ENCODE data around the gene OR2AE1. TPM values are rescaled to one million over a fixed set of nuclear protein-coding genes. Genes with fewer than 3 reads are reported as not detected.
A peak's percentile ranks its signal among the peaks of the same experiment; 100 is the strongest.

The OR2AE1 gene
- total RNA-seq = under 1 TPM; 0.47 to 0.57 TPM

- H3K4me3 Mint-ChIP-seq = no peak within 1 kb of the TSS
- no peak within 1 kb of the TSS for H3K27ac Mint-ChIP-seq
- H3K4me1 Mint-ChIP-seq = peaks cover 3% of the 10 kb centered on the region
- POLR2A ChIA-PET = no interaction called here
- peaks cover 2% of the 10 kb centered on the region for H3K9me3 Mint-ChIP-seq
- ATAC-seq (ENCODE audit: low read depth) (no peak), DNase-seq (no peak)
- peaks cover 2% of the 10 kb centered on the region for H3K36me3 Mint-ChIP-seq
- H3K27me3 Mint-ChIP-seq = no peaks in the 10 kb centered on the region
Measured at GRCh38 chr7:99876933-99877332, at the start of gene OR2AE1. Gene OR2AE1, minus strand, starts transcription at chr7:99877033. Its CDS starts 0 bp downstream, at chr7:99877033.

DNA sequence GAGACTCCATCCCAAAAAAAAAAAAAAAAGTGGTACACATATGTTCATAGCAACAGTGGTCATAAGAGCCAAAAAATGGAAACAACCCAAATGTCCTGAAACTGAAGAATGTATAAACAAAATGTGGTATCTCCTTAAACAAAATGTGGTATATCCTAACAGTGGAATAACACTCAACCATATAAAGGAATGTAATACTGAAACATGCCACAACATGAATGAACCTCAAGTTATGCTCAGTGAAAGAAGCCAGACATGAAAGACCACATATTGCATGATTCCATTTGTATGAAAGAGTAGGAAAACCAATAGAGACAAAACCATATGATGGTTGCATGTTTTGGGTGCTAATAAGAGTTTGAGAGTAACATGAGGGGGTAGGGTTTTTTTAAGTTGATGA is 49.5 kb upstream of the OR2AE1 start:
- ATAC-seq (ENCODE audit: low read depth) (no peak), DNase-seq (no peak)
- H3K4me1 Mint-ChIP-seq = peaks cover 17% of the 10 kb centered on the region
- POLR2A ChIA-PET = no interaction called here
- H3K9me3 Mint-ChIP-seq = no peaks in the 10 kb centered on the region
- peaks cover 9% of the 10 kb centered on the region for H3K36me3 Mint-ChIP-seq
- peaks cover 17% of the 10 kb centered on the region for H3K27me3 Mint-ChIP-seq
- H3K4me3 Mint-ChIP-seq = no peak overlapping the region
- H3K27ac Mint-ChIP-seq = no peak overlapping the region

DNA sequence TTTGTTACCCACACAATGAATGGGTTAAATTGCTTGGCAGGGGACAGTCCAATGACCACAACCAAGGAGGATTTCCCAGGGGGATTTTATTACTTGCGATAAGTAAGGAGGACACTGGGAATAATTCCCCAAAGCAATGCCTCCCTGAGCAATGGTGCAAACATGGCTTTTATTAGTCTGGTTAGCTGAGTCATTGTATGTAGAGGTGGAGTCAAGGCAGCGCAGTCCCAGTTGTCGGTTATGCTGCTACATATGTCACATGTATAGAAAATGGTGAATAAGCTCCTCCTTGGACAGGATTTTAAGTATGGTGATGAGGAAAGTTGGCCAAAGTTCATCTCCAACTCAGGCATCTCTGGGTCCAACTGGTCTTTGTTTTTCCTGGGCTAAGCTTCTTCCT is 46.4 kb upstream of the OR2AE1 start:
- peaks cover 12% of the 10 kb centered on the region for H3K27me3 Mint-ChIP-seq
- DNase-seq (no peak), ATAC-seq (ENCODE audit: low read depth) (no peak)
- no peaks in the 10 kb centered on the region for H3K9me3 Mint-ChIP-seq
- peaks cover 12% of the 10 kb centered on the region for H3K4me1 Mint-ChIP-seq
- peaks cover 17% of the 10 kb centered on the region for H3K36me3 Mint-ChIP-seq
- no peak overlapping the region for H3K27ac Mint-ChIP-seq
- H3K4me3 Mint-ChIP-seq = no peak overlapping the region
- POLR2A ChIA-PET = interaction anchor here (0.9 kb wide), 1 partner anchor 10 kb away, joined by 3 read pairs; no protein-coding TSS in a partner anchor

DNA sequence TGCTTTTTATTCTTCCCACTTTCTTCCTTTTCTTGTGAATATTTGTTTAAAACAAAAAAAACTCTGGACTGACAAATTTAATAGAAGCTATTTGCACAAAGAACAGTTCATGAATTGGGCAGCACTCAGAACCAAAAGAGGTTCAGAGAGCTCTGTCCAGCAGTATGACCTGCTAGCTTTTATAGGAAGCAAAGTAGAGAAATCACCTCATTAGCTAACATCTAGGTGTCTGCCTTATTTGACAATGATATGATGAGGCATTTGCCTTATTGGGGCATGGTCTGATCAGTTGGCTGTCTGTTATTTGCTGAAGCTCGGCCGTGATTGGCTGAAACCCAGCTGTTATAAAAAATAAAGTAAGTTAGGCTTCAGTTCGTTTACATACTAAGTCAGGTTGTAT is 43.3 kb upstream of the OR2AE1 start:
- Mint-ChIP-seq H3K36me3 (peaks cover 28% of the 10 kb centered on the region), H3K27ac (peak overlapping the region; percentile 96), H3K4me1 (peaks cover 36% of the 10 kb centered on the region), H3K4me3 (peak overlapping the region; percentile 97), H3K9me3 (no peaks in the 10 kb centered on the region), H3K27me3 (no peaks in the 10 kb centered on the region)
- DNase-seq (no peak), ATAC-seq (ENCODE audit: low read depth) (no peak)
- POLR2A ChIA-PET = interaction anchor here (0.7 to 2.6 kb wide), 7 partner anchors 16 to 447 kb away, joined by 3 to 16 read pairs (median 4); partner anchors contain the start of genes AP4M1, MBLAC1, MCM7 and ZKSCAN1

- peaks cover 38% of the 10 kb centered on the region for H3K4me1 Mint-ChIP-seq
- POLR2A ChIA-PET = interaction anchor here (0.6 to 2.6 kb wide), 18 partner anchors 9 to 446 kb away, joined by 3 to 16 read pairs (median 4); partner anchors contain the start of genes AP4M1, GJC3, LAMTOR4 and MBLAC1
- peaks cover 31% of the 10 kb centered on the region for H3K36me3 Mint-ChIP-seq
- H3K27ac Mint-ChIP-seq = peak overlapping the region; percentile 96
- no peak for ATAC-seq (ENCODE audit: low read depth)
- DNase-seq = no peak
- no peaks in the 10 kb centered on the region for H3K9me3 Mint-ChIP-seq
- H3K27me3 Mint-ChIP-seq = no peaks in the 10 kb centered on the region
- peak overlapping the region; percentile 97 for H3K4me3 Mint-ChIP-seq
Measured at GRCh38 chr7:99919814-99920112, 42.9 kb upstream of the OR2AE1 start.

GRCh38 chr7:99918959-99919813 is 42.4 kb upstream of the OR2AE1 start, which contains the start of gene TRIM4:
Gene TRIM4, minus strand, starts transcription at chr7:99919530. Its CDS starts 129 bp downstream, at chr7:99919401.
- DNase-seq (peak; percentile 90), ATAC-seq (ENCODE audit: low read depth) (peak; percentile 98)
- H3K4me1 Mint-ChIP-seq = peaks cover 44% of the 10 kb centered on the region

DNA sequence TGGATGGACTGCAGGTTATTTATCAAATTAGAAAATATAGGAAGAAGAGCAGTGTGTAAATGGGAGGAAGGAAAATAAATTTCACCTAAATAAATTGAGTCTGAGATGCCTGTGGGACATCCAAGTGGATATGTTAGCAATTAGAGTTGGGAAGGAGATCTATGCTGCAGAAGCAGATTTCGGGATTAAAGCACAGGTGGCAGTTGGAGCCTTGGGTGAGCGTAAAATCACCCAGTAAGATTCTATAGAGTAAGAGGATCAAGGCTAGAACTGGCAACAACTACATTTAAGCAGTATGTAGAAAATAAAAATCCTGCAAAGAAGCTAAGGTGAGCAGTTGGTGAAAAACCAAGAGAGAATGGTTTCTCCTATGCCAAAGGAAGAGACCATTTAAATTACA is 34.1 kb upstream of the OR2AE1 start:
- no peak for DNase-seq
- peaks cover 30% of the 10 kb centered on the region for H3K36me3 Mint-ChIP-seq
- no peaks in the 10 kb centered on the region for H3K9me3 Mint-ChIP-seq
- H3K4me3 Mint-ChIP-seq = no peak overlapping the region
- ATAC-seq (ENCODE audit: low read depth) = no peak
- POLR2A ChIA-PET = no interaction called here
- H3K27me3 Mint-ChIP-seq = no peaks in the 10 kb centered on the region
- H3K4me1 Mint-ChIP-seq = peaks cover 32% of the 10 kb centered on the region
- H3K27ac Mint-ChIP-seq = no peak overlapping the region

More at GRCh38 chr7:99918959-99919813, 42.4 kb upstream of the OR2AE1 start, which contains the start of gene TRIM4:
- Mint-ChIP-seq H3K9me3 (no peaks in the 10 kb centered on the region), H3K4me3 (peak within 1 kb of the TSS; percentile 97), H3K36me3 (peaks cover 35% of the 10 kb centered on the region), H3K27me3 (no peaks in the 10 kb centered on the region), H3K27ac (peak within 1 kb of the TSS; percentile 96)
- POLR2A ChIA-PET = interaction anchor here (0.6 to 2.6 kb wide), 19 partner anchors 10 to 446 kb away, joined by 3 to 16 read pairs (median 4); partner anchors contain the start of genes AP4M1, COPS6, GJC3 and LAMTOR4

DNA sequence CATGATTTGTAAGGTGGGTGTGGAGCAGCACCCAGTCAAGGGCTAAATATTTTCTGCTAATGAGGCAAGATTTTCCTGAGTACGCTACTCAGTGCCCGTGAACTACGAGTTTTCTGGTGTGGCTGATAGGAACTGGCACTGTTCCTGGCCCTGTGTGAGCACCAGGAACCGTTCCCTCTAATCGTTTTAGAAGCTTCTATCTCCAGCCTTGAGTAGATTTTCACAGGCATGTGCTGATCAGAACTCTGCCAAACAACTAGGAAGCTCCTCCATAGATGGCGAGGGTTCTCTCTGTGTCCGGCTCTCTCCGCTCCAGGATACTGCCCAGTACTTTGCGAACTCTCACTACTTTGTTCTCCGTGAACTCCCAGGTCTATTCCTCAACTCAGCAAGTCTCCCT is 24.7 kb upstream of the OR2AE1 start:
- Mint-ChIP-seq H3K4me3 (no peak overlapping the region), H3K36me3 (peaks cover 47% of the 10 kb centered on the region), H3K27me3 (no peaks in the 10 kb centered on the region), H3K4me1 (peaks cover 6% of the 10 kb centered on the region), H3K27ac (no peak overlapping the region), H3K9me3 (no peaks in the 10 kb centered on the region)
- ATAC-seq (ENCODE audit: low read depth) (no peak), DNase-seq (no peak)
- POLR2A ChIA-PET = no interaction called here

DNA sequence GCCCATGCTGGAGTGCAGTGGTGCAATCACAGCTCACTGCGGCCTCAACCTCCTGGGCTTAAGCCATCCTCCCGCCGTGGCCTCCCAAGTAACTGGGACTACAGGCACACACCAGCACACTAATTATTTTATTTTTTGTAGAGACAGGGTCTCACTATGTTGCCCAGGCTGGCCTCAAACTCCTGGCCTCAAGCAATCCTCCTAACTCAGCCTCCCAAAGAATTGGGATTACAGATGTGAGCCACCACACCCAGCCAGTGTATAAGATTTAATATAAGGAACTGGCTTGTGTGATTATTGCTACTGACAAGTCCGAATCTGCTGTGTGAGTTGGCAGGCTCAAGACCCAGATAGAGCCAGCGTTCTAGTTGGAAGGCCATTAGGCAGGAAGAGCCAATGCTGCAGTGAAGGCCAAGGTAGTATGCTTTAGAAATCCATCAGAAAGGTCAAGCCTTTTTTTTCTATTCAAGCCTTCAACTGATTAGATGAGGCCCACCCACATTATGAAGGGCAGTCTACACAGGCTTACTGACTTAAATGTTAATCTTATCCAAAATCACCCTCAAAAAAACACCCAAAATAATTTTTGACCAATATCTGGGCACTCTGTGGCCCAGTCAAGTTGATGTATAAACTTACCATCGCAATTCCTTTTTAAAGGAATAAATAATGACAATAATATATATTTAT is 23.1 kb upstream of the OR2AE1 start:
- POLR2A ChIA-PET = no interaction called here
- H3K27ac Mint-ChIP-seq = no peak overlapping the region
- no peaks in the 10 kb centered on the region for H3K27me3 Mint-ChIP-seq
- ATAC-seq (ENCODE audit: low read depth) (no peak), DNase-seq (no peak)
- no peaks in the 10 kb centered on the region for H3K9me3 Mint-ChIP-seq
- H3K4me1 Mint-ChIP-seq = peaks cover 6% of the 10 kb centered on the region
- H3K36me3 Mint-ChIP-seq = peaks cover 49% of the 10 kb centered on the region
- no peak overlapping the region for H3K4me3 Mint-ChIP-seq

DNA sequence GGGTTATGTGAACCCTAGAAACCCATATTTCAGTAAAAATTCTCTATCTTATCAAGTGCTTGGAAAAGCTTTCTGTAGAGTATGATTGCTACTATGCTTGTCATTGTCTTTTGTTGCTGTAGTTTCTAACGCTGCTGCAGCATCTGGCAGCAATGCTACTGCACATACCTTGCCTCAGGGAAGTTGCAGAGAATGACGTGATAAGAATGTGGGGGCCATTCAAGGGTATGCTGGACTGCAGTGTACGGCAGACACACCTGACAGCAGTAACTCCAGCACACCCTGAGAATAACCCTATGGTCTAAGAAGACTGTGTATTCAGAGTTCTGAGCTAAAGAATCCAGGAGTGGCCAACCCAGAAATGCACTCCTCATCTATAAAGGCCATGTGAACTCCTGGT is 22.0 kb upstream of the OR2AE1 start:
- DNase-seq (no peak), ATAC-seq (ENCODE audit: low read depth) (no peak)
- Mint-ChIP-seq H3K4me3 (no peak overlapping the region), H3K4me1 (peaks cover 6% of the 10 kb centered on the region), H3K27me3 (no peaks in the 10 kb centered on the region), H3K27ac (no peak overlapping the region), H3K9me3 (no peaks in the 10 kb centered on the region), H3K36me3 (peaks cover 48% of the 10 kb centered on the region)
- POLR2A ChIA-PET = interaction anchor here (0.5 kb wide), 1 partner anchor 128 kb away, joined by 4 read pairs; no protein-coding TSS in a partner anchor

DNA sequence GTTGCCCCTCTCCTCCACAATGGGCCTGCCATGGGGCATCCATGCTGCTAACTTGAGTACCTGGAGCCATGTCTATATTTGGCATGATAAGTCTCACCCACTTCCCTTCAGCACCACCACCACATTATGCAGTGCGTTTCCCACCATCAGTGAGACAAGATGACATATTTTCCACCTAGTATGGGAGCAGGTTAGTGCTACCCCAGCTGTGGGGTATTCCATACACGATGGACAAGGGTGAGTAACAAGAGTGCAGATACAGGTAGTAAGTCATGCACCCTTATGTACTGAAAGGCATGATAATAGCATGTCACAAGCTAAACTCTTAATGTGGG is 21.2 kb upstream of the OR2AE1 start:
- H3K4me1 Mint-ChIP-seq = peaks cover 6% of the 10 kb centered on the region
- DNase-seq (no peak), ATAC-seq (ENCODE audit: low read depth) (no peak)
- no peak overlapping the region for H3K4me3 Mint-ChIP-seq
- peaks cover 43% of the 10 kb centered on the region for H3K36me3 Mint-ChIP-seq
- POLR2A ChIA-PET = interaction anchor here (0.5 to 0.6 kb wide), 2 partner anchors 129 to 570 kb away, joined by 3 to 4 read pairs; no protein-coding TSS in a partner anchor
- no peaks in the 10 kb centered on the region for H3K27me3 Mint-ChIP-seq
- no peaks in the 10 kb centered on the region for H3K9me3 Mint-ChIP-seq
- H3K27ac Mint-ChIP-seq = peak overlapping the region; percentile 26

GRCh38 chr7:99897322-99898022 is 20.6 kb upstream of the OR2AE1 start:
- no peaks in the 10 kb centered on the region for H3K9me3 Mint-ChIP-seq

DNA sequence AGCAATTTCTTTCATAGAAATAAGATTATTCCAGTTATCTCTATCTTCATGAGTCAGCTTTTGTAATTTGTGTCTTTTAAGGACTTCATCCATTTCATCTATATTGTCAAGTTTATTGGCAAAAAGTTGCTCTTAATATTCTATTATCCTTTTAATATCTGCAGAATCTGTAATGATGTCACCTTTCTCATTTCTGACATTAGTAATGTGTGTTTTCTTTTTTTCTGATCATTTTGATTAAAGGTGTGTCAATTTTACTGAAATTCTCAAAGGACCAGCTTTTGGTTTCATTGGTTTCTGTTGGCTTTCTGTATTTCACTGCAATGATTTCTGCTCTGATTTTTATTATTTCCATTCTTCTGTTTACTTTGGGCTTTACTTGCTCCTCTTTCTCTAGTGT is 17.9 kb upstream of the OR2AE1 start:
- Mint-ChIP-seq H3K4me3 (no peak overlapping the region), H3K36me3 (peaks cover 50% of the 10 kb centered on the region), H3K27me3 (no peaks in the 10 kb centered on the region), H3K9me3 (peaks cover 4% of the 10 kb centered on the region), H3K4me1 (peaks cover 6% of the 10 kb centered on the region), H3K27ac (no peak overlapping the region)
- ATAC-seq (ENCODE audit: low read depth) = no peak
- DNase-seq = no peak
- POLR2A ChIA-PET = no interaction called here

More at GRCh38 chr7:99897322-99898022, 20.6 kb upstream of the OR2AE1 start:
- POLR2A ChIA-PET = interaction anchor here (0.6 kb wide), 1 partner anchor 570 kb away, joined by 3 read pairs; no protein-coding TSS in a partner anchor
- ATAC-seq (ENCODE audit: low read depth) (no peak), DNase-seq (no peak)
- Mint-ChIP-seq H3K27me3 (no peaks in the 10 kb centered on the region), H3K4me3 (no peak overlapping the region), H3K27ac (peak overlapping the region; percentile 26), H3K4me1 (peaks cover 6% of the 10 kb centered on the region), H3K36me3 (peaks cover 44% of the 10 kb centered on the region)
